ENCODE measurements around the gene FSTL3.

Gene FSTL3

DNA sequence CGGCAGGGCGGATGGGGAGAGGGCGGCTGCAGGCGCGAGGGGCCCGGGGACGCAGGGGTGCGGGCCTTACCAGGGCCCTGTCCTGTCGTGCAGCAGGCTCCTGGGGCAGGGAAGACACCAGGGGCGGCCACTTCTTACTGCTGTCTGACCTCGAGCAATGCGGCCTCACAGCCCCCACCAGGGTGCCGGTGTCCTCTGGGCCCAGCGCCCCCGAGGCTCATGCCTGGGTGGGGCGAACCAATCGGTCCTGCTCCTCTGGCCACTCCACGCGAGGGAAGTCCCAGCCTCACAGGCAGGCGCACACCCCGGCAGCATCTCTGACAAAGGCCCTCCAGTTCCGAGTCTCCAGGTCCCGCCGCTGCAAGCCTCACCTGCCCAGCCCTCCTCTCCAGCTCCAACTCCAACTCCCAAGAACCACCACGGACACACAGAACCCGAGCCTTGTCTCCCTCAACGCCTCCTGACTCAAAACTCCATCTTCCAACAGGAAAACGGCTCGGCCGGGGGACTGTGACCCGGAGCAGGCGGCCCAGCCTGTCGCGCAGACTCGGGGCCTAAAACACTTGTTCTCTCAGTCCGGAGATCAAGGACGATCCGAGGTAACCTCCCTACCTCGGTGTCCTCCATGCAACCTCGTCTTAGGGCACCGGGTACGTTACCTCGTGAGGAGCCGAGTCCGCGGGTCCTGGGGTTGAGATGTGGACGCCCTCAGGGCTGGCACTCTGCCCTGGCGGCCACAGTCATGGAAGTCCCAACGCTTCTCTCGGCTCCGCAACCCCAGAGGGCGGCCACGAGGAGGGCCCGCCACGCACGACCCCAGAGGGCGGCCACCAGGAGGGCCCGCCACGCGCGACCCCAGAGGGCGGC is 30.0 kb upstream of the FSTL3 start:
- no peak for DNase-seq (ENCODE audit: low read depth)
- in situ Hi-C loops (cut with HindIII; ENCODE audit: low sequenced_read_pairs): no loop called here
- TF ChIP-seq, protein P1, sequence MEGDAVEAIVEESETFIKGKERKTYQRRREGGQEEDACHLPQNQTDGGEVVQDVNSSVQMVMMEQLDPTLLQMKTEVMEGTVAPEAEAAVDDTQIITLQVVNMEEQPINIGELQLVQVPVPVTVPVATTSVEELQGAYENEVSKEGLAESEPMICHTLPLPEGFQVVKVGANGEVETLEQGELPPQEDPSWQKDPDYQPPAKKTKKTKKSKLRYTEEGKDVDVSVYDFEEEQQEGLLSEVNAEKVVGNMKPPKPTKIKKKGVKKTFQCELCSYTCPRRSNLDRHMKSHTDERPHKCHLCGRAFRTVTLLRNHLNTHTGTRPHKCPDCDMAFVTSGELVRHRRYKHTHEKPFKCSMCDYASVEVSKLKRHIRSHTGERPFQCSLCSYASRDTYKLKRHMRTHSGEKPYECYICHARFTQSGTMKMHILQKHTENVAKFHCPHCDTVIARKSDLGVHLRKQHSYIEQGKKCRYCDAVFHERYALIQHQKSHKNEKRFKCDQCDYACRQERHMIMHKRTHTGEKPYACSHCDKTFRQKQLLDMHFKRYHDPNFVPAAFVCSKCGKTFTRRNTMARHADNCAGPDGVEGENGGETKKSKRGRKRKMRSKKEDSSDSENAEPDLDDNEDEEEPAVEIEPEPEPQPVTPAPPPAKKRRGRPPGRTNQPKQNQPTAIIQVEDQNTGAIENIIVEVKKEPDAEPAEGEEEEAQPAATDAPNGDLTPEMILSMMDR (IDR thresholded peaks at IDR 0.05; ENCODE audit: low read depth, low read length, missing control alignments): no peak
- H3K4me3 ChIP-seq (ENCODE audit: low read depth, low read length): no peak overlapping the region

DNA sequence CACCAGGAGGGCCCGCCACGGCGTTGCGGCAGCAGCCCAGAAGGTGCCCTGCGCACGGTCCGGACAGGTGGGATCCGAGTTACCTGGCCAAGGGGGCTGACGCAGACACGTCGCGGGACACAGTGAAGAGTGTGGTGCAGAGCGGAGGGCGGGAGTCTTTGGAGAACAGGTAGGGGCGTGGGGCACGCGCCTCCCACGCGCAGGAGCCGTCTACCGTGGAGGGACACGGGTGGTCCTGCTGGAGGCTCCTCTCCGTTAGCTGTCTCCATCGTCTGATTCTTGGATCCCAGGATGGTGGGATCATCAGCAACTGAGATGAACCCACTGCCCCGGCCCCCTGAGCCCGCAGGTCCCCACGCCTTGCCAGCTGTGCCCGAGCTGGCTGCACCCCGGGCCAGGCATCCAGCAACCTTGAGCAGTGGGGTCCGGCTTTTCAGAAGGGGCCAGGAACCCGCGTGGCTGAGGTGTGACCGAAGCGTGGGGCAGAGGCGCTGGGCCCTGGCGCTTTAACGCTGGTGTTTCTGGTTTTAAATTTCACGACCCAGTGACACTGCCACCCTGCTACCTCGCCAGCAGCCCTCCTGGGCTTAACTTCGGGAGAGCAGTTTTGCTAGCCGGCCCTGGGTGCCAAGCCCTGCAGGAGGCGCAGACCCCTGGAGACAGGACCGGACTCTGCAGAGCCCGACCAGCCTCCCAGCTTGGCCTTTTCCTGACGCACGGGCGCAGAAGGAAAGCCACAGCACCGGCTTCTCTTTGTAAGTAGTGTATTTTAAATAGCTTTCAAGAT is 29.2 kb upstream of the FSTL3 start:
- in situ Hi-C loops (cut with HindIII; ENCODE audit: low sequenced_read_pairs): no loop called here
- DNase-seq (ENCODE audit: low read depth): no peak
- no peak overlapping the region for H3K4me3 ChIP-seq (ENCODE audit: low read depth, low read length)
- TF ChIP-seq, protein P1 (IDR thresholded peaks at IDR 0.05; ENCODE audit: low read depth, low read length, missing control alignments): no peak

DNA sequence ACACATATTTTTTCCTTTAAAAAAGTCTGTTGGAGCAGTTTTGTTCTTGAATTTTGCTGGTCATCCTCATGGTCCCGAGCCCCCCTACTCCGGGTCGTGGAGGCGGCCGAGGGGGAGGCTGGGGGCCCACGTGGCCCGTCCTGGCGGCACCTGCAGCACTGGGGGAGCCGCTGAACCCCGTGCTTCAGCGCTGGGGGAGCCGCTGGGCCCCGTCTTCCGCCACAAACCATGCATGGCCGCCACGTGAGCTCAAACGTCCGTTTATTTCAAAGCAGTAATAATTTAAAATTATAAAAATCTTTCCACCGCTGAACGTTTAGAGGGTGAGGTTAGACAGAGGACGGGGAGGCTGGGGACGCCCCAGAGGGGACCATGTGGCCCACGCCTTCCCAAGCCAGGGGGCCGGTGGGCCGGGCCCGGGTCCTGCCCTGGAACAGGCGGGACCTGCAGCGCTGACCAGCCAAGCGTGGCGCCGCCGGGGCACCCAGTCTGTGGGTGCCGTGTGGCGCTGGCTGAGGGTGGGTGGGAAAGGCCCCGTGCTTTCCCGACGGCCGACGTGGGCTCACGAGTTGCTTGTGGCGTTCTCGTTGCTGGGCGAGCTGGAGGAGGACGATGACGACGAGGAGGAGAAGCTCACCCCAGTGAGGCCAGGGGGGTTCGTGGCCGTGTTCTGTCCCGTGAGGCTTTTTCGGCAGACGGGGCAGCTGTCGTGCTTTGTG is 28.5 kb upstream of the FSTL3 start:
- in situ Hi-C loops (cut with HindIII; ENCODE audit: low sequenced_read_pairs): no loop called here
- no peak overlapping the region for H3K4me3 ChIP-seq (ENCODE audit: low read depth, low read length)
- TF ChIP-seq, protein P1 (IDR thresholded peaks at IDR 0.05; ENCODE audit: low read depth, low read length, missing control alignments): no peak
- DNase-seq (ENCODE audit: low read depth): no peak

DNA sequence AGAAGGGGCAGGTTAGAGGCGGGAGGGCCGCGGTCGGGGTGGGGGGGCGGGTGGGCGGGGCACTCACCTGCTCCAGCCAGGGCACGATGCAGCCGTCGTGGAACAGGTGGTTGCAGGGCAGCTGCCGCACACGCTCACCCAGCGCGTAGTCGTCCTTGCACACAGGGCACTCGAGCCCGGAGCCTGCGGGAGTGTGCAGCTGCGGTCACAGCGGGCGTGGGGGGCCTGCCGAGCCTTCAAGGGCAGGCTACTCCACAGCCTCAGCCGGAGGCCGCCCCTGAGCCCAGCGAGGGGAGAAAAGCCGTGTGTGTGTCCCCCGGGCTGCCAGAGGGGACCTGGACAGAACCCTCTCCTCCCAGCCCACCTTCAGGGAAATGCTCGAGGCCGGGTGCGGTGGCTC is 27.9 kb upstream of the FSTL3 start:
- H3K4me3 ChIP-seq (ENCODE audit: low read depth, low read length): no peak overlapping the region
- DNase-seq (ENCODE audit: low read depth): no peak
- in situ Hi-C loops (cut with HindIII; ENCODE audit: low sequenced_read_pairs): no loop called here
- TF ChIP-seq, protein P1 (IDR thresholded peaks at IDR 0.05; ENCODE audit: low read depth, low read length, missing control alignments): no peak

DNA sequence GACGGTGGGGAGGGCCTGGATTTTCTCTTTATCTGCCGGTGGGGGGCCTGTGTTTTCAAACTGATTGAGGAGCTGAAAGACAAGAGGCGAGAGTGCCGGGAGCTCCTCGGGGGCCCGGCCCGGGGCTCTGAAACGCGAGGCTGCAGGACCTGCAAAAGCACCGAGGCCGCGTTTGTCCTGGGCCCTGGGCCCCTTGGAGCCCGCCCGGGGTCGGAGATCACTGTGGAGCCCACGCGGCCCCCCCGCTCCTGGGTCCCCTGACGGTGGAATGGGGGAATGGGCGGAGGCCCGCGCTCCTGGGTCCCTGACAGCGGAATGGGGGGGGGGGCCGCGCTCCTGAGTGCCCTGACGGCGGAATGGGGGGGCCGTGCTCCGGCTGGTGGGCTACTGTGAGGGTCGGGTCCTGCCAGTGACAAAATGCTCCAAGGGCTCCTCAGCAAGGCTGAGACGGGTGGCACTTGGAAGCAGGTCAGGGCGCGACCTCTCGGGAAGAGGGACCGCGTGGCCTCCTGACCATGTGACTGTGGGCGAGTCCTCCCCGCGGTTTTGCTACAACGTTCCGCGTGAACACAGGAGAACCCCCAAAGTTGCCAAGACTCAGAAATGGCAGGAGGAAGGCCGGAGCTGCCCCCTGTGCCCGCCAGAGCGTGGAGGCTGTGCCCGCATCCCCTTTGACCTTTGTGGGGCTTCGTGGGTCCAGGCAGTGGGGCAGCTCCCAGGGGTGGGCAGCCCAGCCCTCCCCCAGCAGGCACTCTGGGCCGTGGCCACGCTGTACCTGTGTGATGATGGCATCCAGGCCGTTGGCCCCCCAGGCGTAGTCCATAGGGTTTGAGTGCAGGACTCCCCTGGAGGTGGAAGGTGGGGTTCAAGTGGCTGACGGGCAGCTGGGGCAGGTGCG is 27.0 kb upstream of the FSTL3 start:
- no peak overlapping the region for H3K4me3 ChIP-seq (ENCODE audit: low read depth, low read length)
- in situ Hi-C loops (cut with HindIII; ENCODE audit: low sequenced_read_pairs): no loop called here

More for the DNA sequence above, 27.0 kb upstream of the FSTL3 start:
- DNase-seq (ENCODE audit: low read depth): no peak
- TF ChIP-seq, protein P1 (IDR thresholded peaks at IDR 0.05; ENCODE audit: low read depth, low read length, missing control alignments): no peak

All from astrocyte of the cerebellum (primary cell).